Mesenteric fat pad (tissue), 1 donor: ENCODE measurements around the gene HUS1B. TPM values are rescaled to one million over a fixed set of nuclear protein-coding genes. Genes with fewer than 3 reads are reported as not detected.
A peak's percentile ranks its signal among the peaks of the same experiment; 100 is the strongest.
"Not testable (repeated sequence)": the region's sequence is repeated elsewhere in the genome, so short reads cannot be mapped to it uniquely, and the experiment has no call there.

Source experiments
- DNase-seq: peaks from one replicate; pipeline ENCODE4 v3.0.0-alpha.2; 2020; ENCODE audit warnings: low spot score
- long read RNA-seq: library from polyadenylated mRNA; unstranded; transcript quantifications from one replicate; pipeline ENCODE4 v2.0.0, GENCODE V29; 2020
- total RNA-seq: library from RNA; stranded (reverse); fragmentation: NEBNext Ultra II Directional; extraction: Animal tissue kit (Norgen Biotek cat#: 25700); gene quantifications from one replicate; pipeline ENCODE4 v1.2.1, GENCODE V29; 2021
- donor health status: DM: yes; HTN: yes; CAD: no.

The HUS1B gene
- 0.77 TPM for total RNA-seq
- long read RNA-seq, result 0 reads

DNA sequence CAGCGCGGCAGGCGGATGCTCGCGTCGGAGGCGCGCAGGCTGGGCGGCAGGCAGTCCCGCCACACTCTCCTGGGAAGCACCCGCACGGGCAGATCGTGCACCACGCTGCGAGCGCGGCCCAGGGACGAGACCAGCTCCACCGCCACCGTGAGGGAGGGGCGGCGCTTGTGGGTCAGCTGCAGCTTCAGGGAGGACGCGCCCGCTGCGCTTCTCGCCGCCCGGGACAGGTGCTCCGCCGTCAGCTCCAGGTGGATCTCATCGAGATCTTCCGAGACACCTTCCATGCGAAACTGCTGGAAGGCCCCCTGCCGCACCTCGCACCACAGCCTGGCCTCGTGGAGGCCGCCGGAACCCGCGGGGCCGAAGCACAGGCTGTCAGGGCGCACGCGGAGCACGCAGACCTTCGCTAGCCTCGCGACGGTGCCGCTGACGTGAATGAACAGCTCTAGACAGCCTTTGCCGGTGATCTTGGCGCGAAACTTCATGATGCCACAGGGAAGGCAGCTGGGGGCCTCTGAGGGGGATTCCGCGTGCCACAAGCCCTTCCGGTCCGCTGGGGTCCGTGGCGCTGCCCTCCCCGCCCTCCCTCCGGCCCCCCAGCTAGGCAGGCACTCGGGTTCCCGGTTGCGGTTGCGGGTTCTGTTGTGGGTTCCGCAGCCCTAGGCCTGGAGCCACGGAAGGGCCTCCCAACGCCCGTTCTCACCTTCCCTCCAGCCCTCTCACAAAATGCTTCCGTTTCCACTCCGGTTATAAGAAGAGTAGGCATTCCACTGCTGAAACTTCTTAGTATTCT is at the start of gene HUS1B:
Gene HUS1B (minus strand): TSS at position 641 of the 793 bp plus-strand sequence. CDS start 156 bp downstream, at position 485.
- no peak for DNase-seq

DNA sequence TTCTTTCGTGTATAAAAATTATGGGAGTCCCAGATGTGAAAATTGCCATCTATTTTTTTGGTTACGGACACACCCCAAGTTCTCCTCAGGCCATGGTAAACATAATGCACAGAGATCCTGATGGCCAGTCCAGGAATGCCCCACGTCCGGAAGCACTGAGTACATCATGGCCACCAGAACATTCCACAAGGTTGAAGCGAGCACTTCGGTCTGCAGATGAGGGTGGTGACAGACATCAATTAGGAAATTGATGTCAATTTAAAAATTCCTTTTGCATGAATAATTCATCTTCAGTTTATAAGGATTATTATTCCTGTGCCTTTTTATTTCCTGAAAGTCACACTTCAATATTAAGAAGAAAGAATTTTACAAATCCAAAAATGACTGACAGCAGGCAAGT is 49.2 kb upstream of the HUS1B start:
- DNase-seq, result no peak

DNA sequence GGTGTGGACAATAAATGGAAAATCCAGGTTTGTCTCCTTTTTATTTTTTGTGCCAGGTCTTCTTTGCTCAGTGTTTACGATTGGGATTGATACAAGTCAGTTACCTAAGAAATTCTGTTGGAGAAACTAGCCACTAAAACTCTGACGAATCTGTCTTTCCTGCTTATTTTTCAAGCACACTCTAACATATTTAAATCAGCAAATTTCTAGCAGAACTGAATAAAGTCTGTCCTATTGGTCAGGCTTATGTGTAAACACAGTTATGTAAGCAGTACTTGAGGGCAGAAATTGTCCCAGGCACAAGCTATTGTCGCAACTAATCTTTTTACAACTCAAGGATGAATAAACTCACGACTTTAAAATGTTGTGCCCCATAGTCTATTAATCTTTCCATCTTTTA is 48.1 kb upstream of the HUS1B start:
- no peak for DNase-seq

DNA sequence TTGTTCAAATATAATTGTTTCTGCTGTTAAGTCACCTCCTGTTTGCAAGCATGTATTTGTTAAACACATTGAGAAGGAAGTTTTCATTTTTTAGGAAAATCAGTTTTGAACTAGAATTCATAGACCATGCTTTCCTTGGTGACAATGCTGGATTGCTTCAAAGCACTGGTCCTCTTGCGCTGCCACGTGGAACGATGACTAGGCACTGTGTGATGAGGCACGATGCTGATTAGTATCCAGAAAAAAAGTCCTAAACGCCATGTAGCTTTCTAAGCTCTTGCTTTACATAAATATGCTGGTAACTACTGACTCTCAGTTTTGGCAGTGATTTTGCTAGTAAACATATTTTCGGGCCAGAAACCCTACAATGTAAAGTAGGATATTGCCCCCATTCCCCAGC is 47.1 kb upstream of the HUS1B start:
- no peak for DNase-seq

DNA sequence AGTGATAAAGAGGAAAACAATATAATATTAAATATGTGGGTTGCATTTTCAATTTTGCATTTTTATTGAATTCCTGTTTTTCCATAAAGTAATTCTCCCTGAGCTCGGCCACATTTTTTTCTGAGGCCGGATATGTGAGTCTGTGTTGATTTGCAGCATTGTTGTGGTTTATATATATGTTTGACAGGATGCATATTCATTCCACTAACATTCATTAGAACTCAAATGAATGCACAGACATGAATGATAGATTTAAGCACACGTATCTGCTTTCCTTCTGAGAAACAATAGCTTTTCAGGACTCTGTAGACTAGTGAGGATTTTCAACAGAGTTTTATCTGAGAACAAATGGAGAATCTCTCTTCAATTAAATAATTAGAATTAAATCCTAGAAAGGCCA is 46.7 kb upstream of the HUS1B start:
- DNase-seq, result no peak

DNA sequence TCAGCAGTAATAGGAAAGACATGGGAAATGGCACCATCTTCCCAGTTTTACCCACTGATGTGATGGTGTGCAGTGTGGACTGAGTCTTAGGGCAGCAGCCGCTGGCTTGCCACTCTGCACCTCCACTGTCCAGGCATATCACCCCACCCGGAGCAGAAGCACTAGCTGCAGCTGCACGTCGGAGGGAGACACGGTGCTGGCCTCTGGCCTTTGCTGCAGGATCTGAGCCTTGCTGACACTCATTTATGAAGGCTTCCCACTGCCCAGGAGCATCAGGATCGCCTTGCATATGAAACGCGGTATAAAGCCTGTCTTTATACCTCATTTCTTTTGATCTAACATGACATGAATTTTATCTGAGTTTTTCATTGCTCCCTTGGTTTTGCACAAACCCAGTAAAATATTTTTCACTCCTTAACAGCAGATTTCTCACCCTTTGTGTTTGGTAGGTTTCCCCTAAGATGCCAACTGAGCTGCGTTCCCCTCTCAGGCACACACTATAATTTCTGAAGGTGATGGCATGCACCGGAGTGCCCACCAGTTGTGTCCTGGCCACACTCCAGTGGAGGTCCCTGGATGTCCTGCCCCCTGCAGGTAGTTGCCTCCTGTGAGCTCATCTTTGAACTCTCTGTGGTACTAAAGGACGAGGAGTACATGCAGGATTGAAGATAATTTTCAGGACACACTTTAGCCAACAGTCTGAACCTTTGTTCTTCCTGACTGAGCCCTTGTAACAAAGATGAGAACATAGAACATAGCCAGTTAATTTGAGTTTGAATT is 45.0 kb upstream of the HUS1B start:
- no peak for DNase-seq

DNA sequence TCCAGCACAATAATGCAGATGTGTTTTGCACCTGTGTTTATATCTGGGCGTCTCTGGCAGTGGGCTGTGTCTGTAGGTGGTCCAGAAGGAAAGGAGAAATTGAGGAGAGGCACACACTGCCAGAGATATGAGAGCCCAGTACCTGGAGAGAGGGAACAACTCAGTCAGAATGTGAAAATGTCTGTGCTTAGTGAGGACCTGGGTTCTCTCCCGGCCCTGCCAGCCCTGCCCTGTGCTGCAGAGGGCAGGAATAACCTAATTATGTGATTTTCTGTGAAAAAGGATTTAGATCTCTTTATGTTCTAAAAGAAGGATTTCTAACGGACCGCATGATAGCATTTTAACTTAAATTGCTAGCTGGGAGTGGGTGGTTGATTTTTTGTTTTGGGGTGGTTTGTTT is 44.3 kb upstream of the HUS1B start:
- no peak for DNase-seq

DNA sequence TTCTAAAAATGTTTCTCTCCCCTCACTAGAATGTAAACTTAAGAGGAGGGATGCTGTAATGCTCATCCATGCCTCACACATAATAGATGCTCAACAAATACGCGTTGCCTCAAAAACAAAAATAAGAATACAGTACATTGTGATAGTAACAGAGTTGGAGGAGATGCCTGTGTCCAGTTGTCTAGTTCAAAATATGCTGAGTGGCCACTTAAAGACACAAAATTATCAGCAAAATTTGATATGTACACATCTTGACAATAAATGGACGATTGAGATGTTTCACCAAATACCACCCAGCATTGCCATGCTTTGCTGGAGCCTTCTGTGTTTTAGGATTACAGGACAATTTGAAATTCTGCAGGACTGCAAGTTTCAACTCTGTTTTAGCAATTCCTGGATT is 43.6 kb upstream of the HUS1B start:
- no peak for DNase-seq

DNA sequence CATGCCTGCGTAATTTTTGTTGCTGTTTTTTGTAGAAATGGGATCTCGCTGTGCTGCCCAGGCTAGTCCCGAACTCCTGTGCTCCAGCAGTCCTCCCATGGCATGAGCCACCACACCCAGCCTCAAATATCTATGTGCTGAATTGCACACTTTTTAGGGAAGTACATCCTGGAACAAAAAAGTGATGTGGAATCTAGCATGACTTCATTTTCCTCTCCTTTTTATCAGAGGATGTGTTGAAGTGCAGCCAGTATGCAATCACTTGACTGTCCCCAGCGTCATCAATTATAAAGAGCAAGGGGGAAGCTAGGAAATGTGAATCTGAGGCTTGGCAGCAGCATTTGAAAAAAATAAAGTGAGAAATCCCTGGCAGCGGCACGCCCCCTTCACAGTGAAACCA is 42.4 kb upstream of the HUS1B start:
- DNase-seq, result no peak

DNA sequence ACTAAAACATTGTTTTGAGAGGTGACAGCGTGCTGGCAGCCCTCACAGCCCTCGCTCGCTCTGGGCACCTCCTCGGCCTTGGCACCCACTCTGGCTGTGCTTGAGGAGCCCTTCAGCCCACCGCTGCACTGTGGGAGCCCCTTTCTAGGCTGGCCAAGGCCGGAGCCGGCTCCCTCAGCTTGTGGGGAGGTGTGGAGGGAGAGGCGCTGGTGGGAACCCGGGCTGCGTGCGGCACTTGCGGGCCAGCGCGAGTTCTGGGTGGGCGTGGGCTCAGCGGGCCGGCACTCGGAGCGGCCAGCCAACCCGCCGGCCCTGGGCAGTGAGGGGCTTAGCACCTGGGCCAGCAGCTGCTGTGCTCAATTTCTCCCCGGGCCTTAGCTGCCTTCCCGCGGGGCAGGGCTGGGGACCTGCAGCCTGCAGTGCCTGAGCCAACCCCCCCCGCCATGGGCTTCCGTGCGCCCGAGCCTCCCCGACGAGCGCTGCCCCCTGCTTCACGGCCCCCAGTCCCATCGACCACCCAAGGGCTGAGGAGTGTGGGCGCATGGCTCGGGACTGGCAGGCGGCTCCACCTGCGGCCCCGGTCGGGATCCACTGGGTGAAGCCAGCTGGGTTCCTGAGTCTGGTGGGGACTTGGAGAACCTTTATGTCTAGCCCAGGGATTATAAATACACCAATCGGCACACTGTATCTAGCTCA is 37.7 kb upstream of the HUS1B start:
- DNase-seq, result not testable (repeated sequence)

DNA sequence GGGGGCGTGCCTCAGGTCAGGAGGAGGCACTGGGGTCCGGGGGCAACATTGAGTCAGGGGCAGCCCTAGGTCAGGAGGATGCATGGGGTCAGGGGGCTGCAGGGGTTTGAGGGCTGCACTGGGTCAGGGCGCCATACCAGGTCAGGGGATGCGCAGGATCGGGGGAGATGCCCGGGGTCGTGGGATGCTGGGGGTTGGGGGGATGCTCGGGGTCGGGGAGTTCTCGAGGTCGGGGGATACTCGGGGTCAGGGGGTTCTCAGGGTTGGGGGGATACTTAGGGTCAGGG is 36.8 kb upstream of the HUS1B start:
- no peak for DNase-seq

DNA sequence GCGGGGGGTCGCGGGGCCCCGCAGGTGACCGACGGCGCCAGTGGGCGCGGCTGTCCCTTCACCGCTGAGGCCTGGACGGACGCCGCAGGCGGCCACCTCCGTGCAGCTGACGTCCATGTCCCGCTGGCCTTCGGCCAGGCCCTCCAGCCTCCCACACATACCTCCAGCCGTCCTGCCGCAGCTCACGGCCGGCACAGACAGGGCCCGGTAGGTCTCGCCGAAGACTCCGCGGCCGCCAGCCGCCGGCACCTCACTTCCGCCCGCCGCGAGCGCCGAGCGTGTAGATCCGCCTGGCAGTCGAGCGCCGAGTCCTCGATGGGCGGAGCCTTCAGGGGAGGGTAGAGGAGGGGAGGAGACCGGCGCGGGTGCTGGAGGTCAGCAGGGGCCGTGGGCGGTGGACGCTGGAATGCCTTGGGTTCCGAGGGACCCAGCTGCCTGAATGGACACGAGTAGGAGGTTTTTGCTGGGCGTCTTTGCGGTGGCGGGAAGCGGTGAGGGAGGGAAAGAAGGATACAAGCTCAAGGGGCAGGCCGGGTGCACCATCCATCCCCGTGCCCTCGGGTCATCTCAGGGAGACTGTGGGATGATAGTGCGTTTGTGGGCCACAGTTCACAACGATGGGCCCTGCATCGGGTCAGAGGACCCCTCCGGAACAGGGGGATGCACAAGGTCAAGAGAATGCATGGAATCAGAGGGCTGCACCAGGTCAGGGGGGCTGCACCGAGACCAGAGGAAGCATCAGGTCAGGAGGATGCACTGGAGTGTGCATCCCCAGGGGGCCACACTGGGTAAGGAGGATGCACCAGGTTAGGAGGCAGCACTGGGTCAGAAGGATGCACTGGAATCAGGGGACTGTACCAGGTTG is 36.2 kb upstream of the HUS1B start, which contains the start of gene EXOC2:
Gene EXOC2 (minus strand): TSS at position 282 of the 865 bp plus-strand sequence. CDS start 55,321 bp downstream, outside the sequence.
- peak; percentile 95 for DNase-seq

DNA sequence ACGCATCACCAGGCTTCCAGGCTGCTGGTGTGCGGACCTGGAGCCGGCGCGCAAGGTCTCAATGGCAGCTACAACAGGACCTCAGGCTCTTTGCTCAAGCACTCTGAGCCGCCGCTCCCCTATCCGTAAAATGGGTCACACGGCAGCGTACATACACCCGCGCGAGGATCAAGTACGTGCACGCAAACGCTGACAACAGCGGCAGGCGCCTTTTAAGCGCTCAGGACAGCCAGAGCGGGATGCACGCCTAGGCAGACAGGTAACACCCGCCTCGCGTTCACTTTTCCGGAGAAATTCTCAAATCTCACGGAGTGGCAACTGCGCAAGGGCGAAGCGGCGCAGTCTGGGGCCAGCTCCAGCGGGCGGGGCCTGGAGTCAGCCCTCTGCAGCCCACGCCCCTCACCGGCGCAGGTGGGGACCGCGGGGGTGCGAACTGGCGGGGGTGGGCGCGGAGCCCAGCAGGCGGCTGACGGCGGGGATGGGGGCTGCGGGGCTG is 35.5 kb upstream of the HUS1B start:
- DNase-seq, result no peak

DNA sequence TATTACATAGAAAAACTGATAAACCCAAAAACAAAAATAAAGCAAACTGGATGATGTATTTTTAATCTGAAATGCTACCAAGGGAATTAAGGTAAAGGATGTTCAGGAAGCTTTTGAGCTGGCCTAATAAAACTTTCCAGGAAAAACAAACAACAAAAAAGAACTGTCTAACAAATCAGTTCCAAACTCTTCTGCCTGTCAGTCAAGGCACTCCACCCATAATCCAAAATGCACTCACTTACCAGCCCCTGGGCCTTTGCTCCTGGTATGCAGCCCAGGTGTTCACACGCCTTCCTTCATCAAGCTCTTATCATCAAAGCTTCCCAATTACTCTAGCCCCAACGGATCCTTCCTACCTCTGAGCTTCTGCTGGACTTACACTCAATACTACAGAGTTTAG is 32.3 kb upstream of the HUS1B start:
- no peak for DNase-seq

DNA sequence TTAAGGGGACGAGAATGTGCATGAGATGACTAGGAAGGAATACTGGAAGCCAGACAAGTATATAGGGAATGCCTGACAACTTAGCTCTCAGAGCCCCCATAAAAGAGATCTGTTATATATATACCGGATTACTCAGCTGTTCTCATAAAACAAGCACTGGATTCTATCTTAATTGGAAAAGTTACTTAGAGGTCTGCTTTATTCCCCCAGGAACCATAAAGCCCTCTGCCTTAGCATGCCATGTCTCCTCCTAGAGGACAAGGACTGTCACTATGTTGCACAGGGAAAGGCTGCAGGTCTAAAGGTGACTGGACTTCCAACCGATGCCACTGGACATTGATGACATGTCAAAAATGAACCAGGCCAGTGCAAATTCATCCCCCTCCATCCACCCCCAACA is 29.6 kb upstream of the HUS1B start:
- DNase-seq, result no peak

DNA sequence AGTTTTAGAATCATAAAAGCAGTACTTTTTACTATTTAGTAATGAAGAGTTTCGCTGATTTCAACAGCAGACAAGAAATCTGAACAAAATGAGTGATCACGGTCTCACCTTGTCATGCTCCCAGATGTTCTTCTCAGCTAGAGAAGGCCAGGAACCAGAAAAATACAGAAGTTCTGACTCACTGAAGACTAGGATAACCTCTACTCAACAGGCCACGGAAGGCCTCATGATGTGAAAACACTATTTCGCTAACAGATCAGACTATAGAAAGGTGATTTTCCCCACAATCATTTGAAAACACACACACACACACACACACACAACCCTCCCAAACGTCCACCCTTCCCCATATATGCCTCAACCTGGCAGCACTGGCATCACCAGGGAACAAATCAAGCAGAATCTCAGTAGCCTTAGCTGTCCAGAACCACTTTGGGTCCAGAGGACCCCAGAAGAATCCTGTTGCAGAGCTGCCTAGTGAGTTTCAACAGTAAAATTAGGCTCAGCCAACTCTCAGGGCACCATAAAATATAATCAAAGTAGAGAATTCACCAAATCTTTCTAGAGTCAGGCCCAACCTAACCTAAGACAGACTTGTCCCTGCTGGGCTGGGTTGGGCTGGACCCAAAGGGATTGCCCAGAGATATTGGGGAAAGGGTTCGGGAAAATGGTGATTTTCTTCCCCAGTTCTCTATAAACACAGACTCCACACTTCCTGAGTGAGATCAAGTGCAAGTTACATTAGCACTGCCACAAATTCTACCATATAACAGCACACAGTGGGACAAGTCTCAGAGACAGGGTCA is 28.1 kb upstream of the HUS1B start:
- DNase-seq, result no peak

DNA sequence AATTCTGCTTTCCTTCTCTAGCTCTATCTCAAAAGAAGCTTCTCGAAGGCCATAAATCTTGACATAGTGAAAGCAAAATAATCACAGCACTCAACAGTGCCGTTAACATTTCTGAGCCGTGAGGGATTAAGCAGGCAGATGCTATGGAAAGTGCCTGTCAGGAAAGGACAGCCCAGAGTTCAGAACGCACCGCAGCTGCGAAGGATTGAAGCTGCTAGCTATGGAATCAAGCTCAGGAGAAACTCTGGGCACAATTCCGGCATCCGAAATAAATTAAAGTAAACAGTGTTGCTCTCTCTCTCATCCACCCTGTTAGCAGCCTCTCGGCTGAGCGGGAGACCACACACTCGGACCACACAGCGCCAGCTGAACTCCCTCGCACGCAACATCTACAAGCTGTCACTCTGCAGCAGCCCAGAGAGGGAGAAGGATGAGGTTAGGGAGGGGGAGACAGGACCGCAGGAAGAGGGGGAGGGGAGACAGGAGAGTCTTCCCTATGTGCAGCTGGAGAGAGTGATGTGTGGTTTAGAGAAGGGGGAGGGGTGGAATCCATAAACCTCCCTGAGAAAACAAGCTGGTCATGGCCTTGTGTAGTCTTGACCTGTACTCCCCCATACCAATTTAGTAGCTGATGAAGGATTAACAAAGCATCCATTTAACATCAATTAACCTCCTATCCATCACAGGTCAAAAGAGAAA is 27.0 kb upstream of the HUS1B start:
- no peak for DNase-seq

DNA sequence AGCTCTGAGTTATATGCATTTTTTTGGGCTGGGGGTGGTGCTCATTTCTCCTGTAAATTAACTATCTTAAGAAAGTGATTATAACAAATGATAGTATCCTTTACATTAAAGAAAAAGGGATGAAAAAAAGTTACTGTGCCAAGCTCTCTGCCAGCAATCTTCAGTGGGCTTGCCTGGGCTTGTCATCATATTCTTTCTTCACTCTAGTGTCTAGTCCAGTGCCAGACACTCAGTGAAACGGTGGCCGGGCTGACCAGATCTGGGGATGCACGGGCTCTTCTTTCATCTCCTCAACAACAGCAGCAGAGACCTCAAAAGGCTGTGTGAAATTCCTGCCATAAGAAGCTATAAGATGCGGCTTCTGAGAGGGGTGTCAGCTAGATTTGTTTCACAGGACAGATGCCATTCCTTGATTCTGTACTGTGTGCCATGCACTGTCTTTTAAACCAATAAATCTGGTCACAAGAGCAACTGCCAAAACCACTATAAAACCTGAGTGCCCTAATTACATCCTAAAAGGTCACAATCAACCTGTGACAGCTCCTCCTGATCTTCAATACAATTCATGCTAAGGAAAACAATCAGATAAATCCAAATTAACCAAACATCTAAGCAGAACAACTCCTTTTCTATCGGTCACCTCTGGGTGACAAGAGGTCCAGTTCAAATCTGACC is 23.9 kb upstream of the HUS1B start:
- DNase-seq, result no peak

DNA sequence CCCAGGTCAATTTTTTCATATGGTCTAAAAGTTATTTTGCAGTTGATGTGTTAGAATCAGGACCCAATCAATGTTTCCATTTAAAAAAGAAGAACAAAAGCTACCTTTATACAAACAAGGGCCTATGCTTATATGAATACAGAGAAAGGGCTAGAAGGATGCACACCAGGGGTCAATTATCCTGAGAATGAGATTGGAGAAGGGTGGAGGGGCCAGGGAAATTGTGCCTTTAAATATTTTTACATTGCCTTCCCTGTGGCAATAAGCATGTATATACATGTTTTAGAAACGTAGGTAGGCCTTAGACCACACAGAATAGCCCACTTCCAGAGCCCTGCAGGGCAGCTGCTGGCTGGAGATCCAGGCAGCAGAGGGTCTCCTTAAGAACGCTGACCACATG is 23.4 kb upstream of the HUS1B start:
- DNase-seq, result no peak
